Kidney epithelial cell (primary cell): ENCODE data around the gene FAM163B. TPM values are rescaled to one million over a fixed set of nuclear protein-coding genes. Genes with fewer than 3 reads are reported as not detected.

Experiments used
- DNase-seq: peaks from one replicate; pipeline ENCODE4 v3.0.0-alpha.2; 2010; ENCODE audit warnings: low read depth
- H3K27me3 ChIP-seq: 2 replicates; pipeline ENCODE4 v1.6.0; 2011; ENCODE audit warnings: low read length; ENCODE audit not compliant: control insufficient read depth, insufficient read depth
- H3K36me3 ChIP-seq: 2 replicates; pipeline ENCODE4 v1.5.1; 2011; ENCODE audit warnings: low read length; ENCODE audit not compliant: control insufficient read depth, insufficient read depth
- H3K4me3 ChIP-seq: 2 replicates; pipeline ENCODE4 v1.5.1; 2011; ENCODE audit warnings: low read depth, mild to moderate bottlenecking, control low read depth, low read length
- CTCF ChIP-seq: IDR thresholded peaks from 2 replicates; pipeline ENCODE4 v1.5.1; 2011; ENCODE audit warnings: mild to moderate bottlenecking, moderate library complexity, low read length, control low read depth, inconsistent platforms; ENCODE audit not compliant: insufficient read depth, poor library complexity, severe bottlenecking
- total RNA-seq: library from RNA; depleted of rRNA; stranded (reverse); fragments of >200 nt; gene quantifications from 2 replicates; pipeline ENCODE4 v1.2.3, GENCODE V29; 2015

The FAM163B gene
- total RNA-seq, 1 donor from 2014 or later: not detected

- peaks cover 12% of the 10 kb centered on the region for H3K27me3 ChIP-seq
- H3K4me3 ChIP-seq: no peak overlapping the region
- no peak for DNase-seq
- no peak for TF ChIP-seq CTCF
- no peaks in the 10 kb centered on the region for H3K36me3 ChIP-seq
Observed at GRCh38 chr9:133641396-133641655, 32.1 kb upstream of the FAM163B start.

- DNase-seq: no peak
- H3K27me3 ChIP-seq: peaks cover 13% of the 10 kb centered on the region
Observed at GRCh38 chr9:133640580-133641395, 31.6 kb upstream of the FAM163B start.

GRCh38 chr9:133640160-133640559 lies 31.0 kb upstream of the FAM163B start:
- no peaks in the 10 kb centered on the region for H3K36me3 ChIP-seq
- H3K27me3 ChIP-seq: peaks cover 17% of the 10 kb centered on the region
- no peak for DNase-seq
- TF ChIP-seq CTCF: no peak
- no peak overlapping the region for H3K4me3 ChIP-seq

More at GRCh38 chr9:133640580-133641395, 31.6 kb upstream of the FAM163B start:
- no peak for TF ChIP-seq CTCF
- H3K4me3 ChIP-seq: no peak overlapping the region
- H3K36me3 ChIP-seq: no peaks in the 10 kb centered on the region

- DNase-seq: no peak
- H3K27me3 ChIP-seq: peaks cover 20% of the 10 kb centered on the region
- TF ChIP-seq CTCF: no peak
- H3K36me3 ChIP-seq: no peaks in the 10 kb centered on the region
- H3K4me3 ChIP-seq: no peak overlapping the region
Observed at GRCh38 chr9:133639613-133640012, 30.4 kb upstream of the FAM163B start.

GRCh38 chr9:133638711-133639110 lies 29.5 kb upstream of the FAM163B start:
- no peak for TF ChIP-seq CTCF
- Histone ChIP-seq H3K27me3 (peaks cover 28% of the 10 kb centered on the region), H3K4me3 (no peak overlapping the region), H3K36me3 (no peaks in the 10 kb centered on the region)
- DNase-seq: no peak

GRCh38 chr9:133638076-133638475 lies 28.9 kb upstream of the FAM163B start:
- no peak for DNase-seq
- TF ChIP-seq CTCF: no peak
- H3K36me3 ChIP-seq: no peaks in the 10 kb centered on the region
- H3K4me3 ChIP-seq: no peak overlapping the region
- H3K27me3 ChIP-seq: peaks cover 34% of the 10 kb centered on the region
